Liver (tissue), 9 donors: ENCODE results near the gene OTOGL. TPM values are rescaled to one million over a fixed set of nuclear protein-coding genes. Genes with fewer than 3 reads are reported as not detected.
"Not testable (repeated sequence)": the region's sequence is repeated elsewhere in the genome, so short reads cannot be mapped to it uniquely, and the experiment has no call there.

Experiments
- DNase-seq: peaks from one replicate; pipeline ENCODE4 v3.0.0-alpha.2; 2017; ENCODE audit warnings: low spot score
- H3K27ac ChIP-seq, 2 donors: one replicate each; pipeline ENCODE4 v1.7.0; 2013; ENCODE audit warnings: inconsistent platforms in 2 of 2, low read length in 2 of 2, control low read depth in 1 of 2, low read depth in 1 of 2, mild to moderate bottlenecking in 1 of 2
- H3K27me3 ChIP-seq, 4 donors: one replicate each; pipeline versions ENCODE4 v1.6.1 to v1.7.0; 2013; ENCODE audit warnings: low read length in 3 of 4, inconsistent platforms in 1 of 4, mild to moderate bottlenecking in 1 of 4, moderate library complexity in 1 of 4; ENCODE audit not compliant: control insufficient read depth in 4 of 4, insufficient read depth in 4 of 4
- H3K36me3 ChIP-seq, 4 donors: one replicate each; pipeline versions ENCODE4 v1.6.1 to v1.7.0; 2013; ENCODE audit warnings: low read length in 3 of 4, mild to moderate bottlenecking in 3 of 4, low read depth in 1 of 4, moderate library complexity in 1 of 4; ENCODE audit not compliant: control insufficient read depth in 4 of 4, insufficient read depth in 3 of 4
- H3K4me1 ChIP-seq, 4 donors: one replicate each; pipeline versions ENCODE4 v1.6.1 to v1.7.0; 2013; ENCODE audit warnings: low read length in 3 of 4, mild to moderate bottlenecking in 3 of 4, moderate library complexity in 1 of 4; ENCODE audit not compliant: control insufficient read depth in 4 of 4, insufficient read depth in 4 of 4
- H3K4me3 ChIP-seq, 3 donors: one replicate each; pipeline versions ENCODE4 v1.6.1 to v1.7.0; 2013; ENCODE audit warnings: low read length in 3 of 3, control low read depth in 1 of 3, low read depth in 1 of 3, mild to moderate bottlenecking in 1 of 3
- H3K9ac ChIP-seq, 2 donors: one replicate each; pipeline ENCODE4 v1.7.0; 2013; ENCODE audit warnings: low read length in 2 of 2, mild to moderate bottlenecking in 2 of 2, moderate library complexity in 2 of 2, control low read depth in 1 of 2, low read depth in 1 of 2
- H3K9me3 ChIP-seq, 4 donors: one replicate each; pipeline versions ENCODE4 v1.6.1 to v1.7.0; 2013; ENCODE audit warnings: low read length in 3 of 4; ENCODE audit not compliant: control insufficient read depth in 4 of 4
- ATF3 ChIP-seq: IDR thresholded peaks from 2 replicates; pipeline ENCODE4 v1.6.1; 2016; ENCODE audit warnings: antibody characterized with exemption
- EGR1 ChIP-seq, 2 donors: IDR thresholded peaks; 2 replicates each; pipeline ENCODE4 v1.6.1; 2016 to 2018; ENCODE audit warnings: antibody characterized with exemption in 2 of 2, low read depth in 2 of 2
- FOXA1 ChIP-seq: IDR thresholded peaks from 2 replicates; pipeline ENCODE4 v1.6.1; 2016; ENCODE audit warnings: antibody characterized with exemption
- FOXA2 ChIP-seq: IDR thresholded peaks from 2 replicates; pipeline ENCODE4 v1.6.1; 2016; ENCODE audit warnings: antibody characterized with exemption
- GABPA ChIP-seq, 2 donors: IDR thresholded peaks in 1 of 2; conservative IDR thresholded peaks in 1 of 2; 2 replicates each; pipeline ENCODE4 v1.6.1; 2016; ENCODE audit warnings: antibody characterized with exemption in 2 of 2, mild to moderate bottlenecking in 1 of 2, moderate library complexity in 1 of 2
- HNF4A ChIP-seq, 2 donors: conservative IDR thresholded peaks; 2 replicates each; pipeline ENCODE4 v1.6.1; 2016; ENCODE audit warnings: antibody characterized with exemption in 2 of 2, mild to moderate bottlenecking in 2 of 2
- HNF4G ChIP-seq: IDR thresholded peaks from 2 replicates; pipeline ENCODE4 v1.6.1; 2016; ENCODE audit warnings: antibody characterized with exemption
- JUND ChIP-seq, 2 donors: IDR thresholded peaks; 2 replicates each; pipeline ENCODE4 v1.6.1; 2016; ENCODE audit warnings: antibody characterized with exemption in 2 of 2
- NR2F2 ChIP-seq: IDR thresholded peaks from 2 replicates; pipeline ENCODE4 v1.6.1; 2016; ENCODE audit warnings: antibody characterized with exemption
- RAD21 ChIP-seq, 2 donors: IDR thresholded peaks; 2 replicates each; pipeline ENCODE4 v1.6.1; 2016; ENCODE audit warnings: antibody characterized with exemption in 2 of 2, mild to moderate bottlenecking in 2 of 2
- REST ChIP-seq: IDR thresholded peaks from 2 replicates; pipeline ENCODE4 v1.6.1; 2016; ENCODE audit warnings: antibody characterized with exemption, mild to moderate bottlenecking
- RXRA ChIP-seq, 2 donors: IDR thresholded peaks; 2 replicates each; pipeline ENCODE4 v1.6.1; 2017 to 2018; ENCODE audit warnings: antibody characterized with exemption in 2 of 2, mild to moderate bottlenecking in 1 of 2
- SP1 ChIP-seq: IDR thresholded peaks from 2 replicates; pipeline ENCODE4 v1.6.1; 2018; ENCODE audit warnings: antibody characterized with exemption, mild to moderate bottlenecking
- TAF1 ChIP-seq: conservative IDR thresholded peaks from 2 replicates; pipeline ENCODE4 v1.6.1; 2016; ENCODE audit warnings: antibody characterized with exemption, mild to moderate bottlenecking
- YY1 ChIP-seq: IDR thresholded peaks from 2 replicates; pipeline ENCODE4 v1.6.1; 2016; ENCODE audit warnings: antibody characterized with exemption, mild to moderate bottlenecking
- whole genome bisulfite sequencing: extraction: QIAGEN DNeasy Blood & Tissue Kit; methylation state at CpG from one replicate; pipeline ENCODE4 v1.1.7; 2013; 5-methylcytosine and 5-hydroxymethylcytosine counted together
- polyA plus RNA-seq, 2 donors: library from polyadenylated mRNA; stranded (reverse) in 1 of 2; unstranded in 1 of 2; fragments of 200-250 nt in 1 of 2; fragments of >200 nt in 1 of 2; fragmentation: Nextera tagmentation in 1 of 2; extraction: Ambion mirVana in 1 of 2; gene quantifications; one replicate each; pipeline versions ENCODE4 v1.2.1 to v1.2.3, GENCODE V29; 2013 to 2015
- total RNA-seq, 2 donors: library from RNA; depleted of rRNA; stranded (reverse); fragments of >200 nt; gene quantifications; one replicate each; pipeline ENCODE4 v1.2.3, GENCODE V29; 2014
- TF ChIP-seq, protein P1 (sequence below): fragments of 150-350 bp; IDR thresholded peaks from 2 replicates; pipeline ENCODE4 v1.5.1; 2017; ENCODE audit warnings: improper control_type of control experiment, low read depth, low read length; ENCODE audit not compliant: missing input control
- TF ChIP-seq, protein P2 (sequence below): IDR thresholded peaks from 2 replicates; pipeline ENCODE4 v1.6.1; 2016; ENCODE audit warnings: antibody characterized with exemption
- TF ChIP-seq, protein P3 (sequence below): IDR thresholded peaks from 2 replicates; pipeline ENCODE4 v1.6.1; 2016; ENCODE audit warnings: antibody characterized with exemption
- donor health status: healthy.
- donor health status: healthy.
- donor health status: healthy.
- donor health status: healthy.
- donor health status: healthy.

Gene OTOGL
- total and polyA plus RNA-seq, 4 donors: 0.01 to 0.09 (median 0.08) TPM; not detected in 1

DNA sequence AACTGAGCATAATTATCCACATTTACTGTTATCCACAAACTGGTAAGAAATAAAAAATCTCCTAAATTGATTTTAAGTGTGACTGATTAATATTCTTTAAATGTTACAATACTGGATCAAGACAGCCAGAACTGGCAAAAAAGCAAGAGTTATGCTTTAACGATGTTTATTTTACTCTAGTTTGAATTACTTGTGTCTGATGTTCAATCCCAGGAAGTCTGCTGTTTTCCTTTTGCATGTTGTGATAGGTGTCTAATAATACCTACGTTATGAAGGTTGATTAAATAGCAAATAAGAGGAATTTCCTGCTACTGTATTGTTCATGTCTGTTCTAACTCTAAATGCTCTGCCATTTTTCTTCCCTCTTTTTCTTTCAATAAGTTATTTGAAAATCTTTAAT is 34.4 kb upstream of the OTOGL start:
- no peak overlapping the region for H3K4me3 ChIP-seq
- no peaks in the 10 kb centered on the region for H3K36me3 ChIP-seq
- H3K27me3 ChIP-seq: no peaks in the 10 kb centered on the region
- H3K9ac ChIP-seq: no peak overlapping the region
- H3K9me3 ChIP-seq: no peaks in the 10 kb centered on the region
- TF ChIP-seq ATF3: no peak
- no peak for TF ChIP-seq HNF4A (conservative IDR thresholded peaks at IDR 0.05)
- TF ChIP-seq, protein P1, sequence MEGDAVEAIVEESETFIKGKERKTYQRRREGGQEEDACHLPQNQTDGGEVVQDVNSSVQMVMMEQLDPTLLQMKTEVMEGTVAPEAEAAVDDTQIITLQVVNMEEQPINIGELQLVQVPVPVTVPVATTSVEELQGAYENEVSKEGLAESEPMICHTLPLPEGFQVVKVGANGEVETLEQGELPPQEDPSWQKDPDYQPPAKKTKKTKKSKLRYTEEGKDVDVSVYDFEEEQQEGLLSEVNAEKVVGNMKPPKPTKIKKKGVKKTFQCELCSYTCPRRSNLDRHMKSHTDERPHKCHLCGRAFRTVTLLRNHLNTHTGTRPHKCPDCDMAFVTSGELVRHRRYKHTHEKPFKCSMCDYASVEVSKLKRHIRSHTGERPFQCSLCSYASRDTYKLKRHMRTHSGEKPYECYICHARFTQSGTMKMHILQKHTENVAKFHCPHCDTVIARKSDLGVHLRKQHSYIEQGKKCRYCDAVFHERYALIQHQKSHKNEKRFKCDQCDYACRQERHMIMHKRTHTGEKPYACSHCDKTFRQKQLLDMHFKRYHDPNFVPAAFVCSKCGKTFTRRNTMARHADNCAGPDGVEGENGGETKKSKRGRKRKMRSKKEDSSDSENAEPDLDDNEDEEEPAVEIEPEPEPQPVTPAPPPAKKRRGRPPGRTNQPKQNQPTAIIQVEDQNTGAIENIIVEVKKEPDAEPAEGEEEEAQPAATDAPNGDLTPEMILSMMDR: no peak
- no peak for TF ChIP-seq FOXA1
- TF ChIP-seq EGR1 (IDR thresholded peaks at IDR 0.05; ENCODE audit: low read depth in 2 of 2): no peak
- no peak for TF ChIP-seq RAD21 (IDR thresholded peaks at IDR 0.05)
- TF ChIP-seq NR2F2: no peak
- no peak for TF ChIP-seq REST
- no peak for TF ChIP-seq YY1
- no peak for TF ChIP-seq SP1
- TF ChIP-seq GABPA (IDR thresholded peaks at IDR 0.05 in 1 of 2, conservative IDR thresholded peaks at IDR 0.05 in 1 of 2): no peak
- TF ChIP-seq HNF4G: no peak
- TF ChIP-seq JUND (IDR thresholded peaks at IDR 0.05): no peak
- no peak for TF ChIP-seq FOXA2
- TF ChIP-seq, protein P2, sequence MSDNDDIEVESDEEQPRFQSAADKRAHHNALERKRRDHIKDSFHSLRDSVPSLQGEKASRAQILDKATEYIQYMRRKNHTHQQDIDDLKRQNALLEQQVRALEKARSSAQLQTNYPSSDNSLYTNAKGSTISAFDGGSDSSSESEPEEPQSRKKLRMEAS: no peak
- TF ChIP-seq, protein P3, sequence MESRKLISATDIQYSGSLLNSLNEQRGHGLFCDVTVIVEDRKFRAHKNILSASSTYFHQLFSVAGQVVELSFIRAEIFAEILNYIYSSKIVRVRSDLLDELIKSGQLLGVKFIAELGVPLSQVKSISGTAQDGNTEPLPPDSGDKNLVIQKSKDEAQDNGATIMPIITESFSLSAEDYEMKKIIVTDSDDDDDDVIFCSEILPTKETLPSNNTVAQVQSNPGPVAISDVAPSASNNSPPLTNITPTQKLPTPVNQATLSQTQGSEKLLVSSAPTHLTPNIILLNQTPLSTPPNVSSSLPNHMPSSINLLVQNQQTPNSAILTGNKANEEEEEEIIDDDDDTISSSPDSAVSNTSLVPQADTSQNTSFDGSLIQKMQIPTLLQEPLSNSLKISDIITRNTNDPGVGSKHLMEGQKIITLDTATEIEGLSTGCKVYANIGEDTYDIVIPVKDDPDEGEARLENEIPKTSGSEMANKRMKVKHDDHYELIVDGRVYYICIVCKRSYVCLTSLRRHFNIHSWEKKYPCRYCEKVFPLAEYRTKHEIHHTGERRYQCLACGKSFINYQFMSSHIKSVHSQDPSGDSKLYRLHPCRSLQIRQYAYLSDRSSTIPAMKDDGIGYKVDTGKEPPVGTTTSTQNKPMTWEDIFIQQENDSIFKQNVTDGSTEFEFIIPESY: no peak
- WGBS: 67% methylated on average over 2 of the region's 2 CpGs
- H3K4me1 ChIP-seq: no peaks in the 10 kb centered on the region
- no peak overlapping the region for H3K27ac ChIP-seq
- DNase-seq: no peak

DNA sequence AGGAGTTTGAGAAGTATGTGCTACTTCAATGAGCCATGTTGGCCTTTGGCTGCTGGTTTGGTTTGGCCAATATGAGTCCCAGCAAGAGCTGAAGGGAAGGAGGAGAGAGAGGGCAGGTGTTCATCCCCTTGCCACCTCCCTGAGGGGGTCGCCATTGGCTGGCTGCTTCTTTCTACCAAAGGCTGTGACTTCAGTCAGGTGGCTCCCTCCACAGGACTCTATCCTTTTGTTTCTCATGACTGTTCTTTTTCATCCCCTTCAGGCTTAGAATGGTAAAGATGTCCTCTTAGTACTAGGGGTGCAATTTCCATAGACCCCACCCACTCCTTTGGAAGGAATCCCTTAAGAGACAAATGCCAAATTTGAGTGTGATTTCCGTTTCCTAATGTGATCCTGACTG is 31.2 kb upstream of the OTOGL start:
- no peak for DNase-seq
- Histone ChIP-seq H3K27me3 (no peaks in the 10 kb centered on the region), H3K9ac (no peak overlapping the region), H3K9me3 (no peaks in the 10 kb centered on the region), H3K36me3 (no peaks in the 10 kb centered on the region), H3K4me1 (no peaks in the 10 kb centered on the region), H3K27ac (no peak overlapping the region), H3K4me3 (no peak overlapping the region)
- 45% methylated on average over 2 of the region's 2 CpGs for WGBS
- TF ChIP-seq TAF1 (no peak), RXRA (IDR thresholded peaks at IDR 0.05) (no peak), SP1 (no peak), FOXA2 (no peak), EGR1 (IDR thresholded peaks at IDR 0.05; ENCODE audit: low read depth in 2 of 2) (no peak)
- TF ChIP-seq, protein P2: no peak

- not testable (repeated sequence) for H3K27ac ChIP-seq, DNase-seq, H3K9ac ChIP-seq, H3K4me3 ChIP-seq, H3K9me3 ChIP-seq, H3K4me1 ChIP-seq, H3K36me3 ChIP-seq, H3K27me3 ChIP-seq
- 36% methylated on average over 9 of the region's 9 CpGs for WGBS
These were observed 15.3 kb upstream of the OTOGL start for GRCh38 chr12:80083892-80084614.
